HepG2 (cell line): ENCODE measurements around the gene BCAS3. TPM values are rescaled to one million over a fixed set of nuclear protein-coding genes. Genes with fewer than 3 reads are reported as not detected.

Experiments
- ATAC-seq: fragments of 200-7000 bp; cut with Tn5 transposase; 3 replicates; pipeline ENCODE4 v1.9.1; 2020; ENCODE audit warnings: mild to moderate bottlenecking, moderate library complexity
- BruUV-seq: library from RNA; stranded (reverse); fragments of 400-500 nt; replicated peaks from 2 replicates; lab custom pipeline; 2021; lab: Mats Ljungman, UMichigan
- CTCF ChIA-PET: fragments of 300-600 bp; formaldehyde crosslinking; extraction: SDS; loops from one replicate; lab custom pipeline; 2021; ENCODE audit warnings: low total read pairs, inconsistent platforms, low intra/inter-chr PET ratio; lab: Yijun Ruan, JAX
- POLR2A ChIA-PET: fragments of 350-600 bp; sonication (Branson Sonifier 250); formaldehyde crosslinking; loops from one replicate; lab custom pipeline; 2020; ENCODE audit warnings: antibody characterized with exemption, inconsistent platforms; lab: Yijun Ruan, JAX
- DNase-seq: peaks from one replicate; pipeline ENCODE4 v3.0.0-alpha.2; 2015; ENCODE audit warnings: low spot score
- FAIRE-seq: peaks from 3 replicates; lab custom pipeline; 2011; peaks lifted over from hg19 to GRCh38; lab: Jason Lieb, UNC
- H2AFZ ChIP-seq: one replicate; pipeline ENCODE4 v1.6.1; 2011; ENCODE audit warnings: low read length, inconsistent platforms
- H3K27ac ChIP-seq: fragments of 300-600 bp; 3 replicates; pipeline ENCODE4 v1.8.0; 2011; ENCODE audit warnings: mixed run types, mild to moderate bottlenecking, mixed read lengths, low read length, inconsistent platforms; ENCODE audit not compliant: insufficient read depth; ENCODE audit errors: extremely low read length
- H3K27me3 ChIP-seq, 2 experiments: fragments of 200-600 bp in 1 of 2; 2 replicates in 1 of 2; 3 replicates in 1 of 2; pipeline versions ENCODE4 v1.6.0 to v1.8.0; 2011; ENCODE audit warnings: low read length in 2 of 2, mild to moderate bottlenecking in 2 of 2, moderate library complexity in 2 of 2, inconsistent platforms in 1 of 2; ENCODE audit not compliant: insufficient read depth in 2 of 2, control insufficient read depth in 1 of 2
- H3K36me3 ChIP-seq, 2 experiments: fragments of 200-600 bp in 1 of 2; replicated peaks in 1 of 2; 2 replicates in 1 of 2; 3 replicates in 1 of 2; pipeline versions ENCODE4 v1.5.1 to v1.8.0; 2011; ENCODE audit warnings: low read length in 2 of 2, inconsistent platforms in 1 of 2; ENCODE audit not compliant: insufficient read depth in 2 of 2, control insufficient read depth in 1 of 2
- H3K4me1 ChIP-seq: 2 replicates; pipeline ENCODE4 v1.5.1; 2012; ENCODE audit warnings: low read length, inconsistent platforms; ENCODE audit not compliant: insufficient read depth
- H3K4me2 ChIP-seq: 2 replicates; pipeline ENCODE4 v1.6.0; 2011; ENCODE audit warnings: low read depth, low read length, inconsistent platforms
- H3K4me3 ChIP-seq, 3 experiments: fragments of 200-600 bp in 1 of 3; sonication (generic), shearing (Covaris generic) in 1 of 3; replicated peaks in 1 of 3; 2 replicates each; pipeline ENCODE4 v1.5.1; 2011 to 2016; ENCODE audit warnings: low read length in 3 of 3, inconsistent platforms in 2 of 3, low read depth in 2 of 3, mild to moderate bottlenecking in 2 of 3, control low read depth in 1 of 3, mixed read lengths in 1 of 3; ENCODE audit not compliant: insufficient read depth in 1 of 3
- H3K79me2 ChIP-seq: one replicate; pipeline ENCODE4 v1.6.1; 2011; ENCODE audit warnings: low read length, inconsistent platforms; ENCODE audit not compliant: insufficient read depth
- H3K9ac ChIP-seq: 2 replicates; pipeline ENCODE4 v1.6.0; 2011; ENCODE audit warnings: mild to moderate bottlenecking, low read depth, low read length, inconsistent platforms; ENCODE audit not compliant: insufficient read depth
- H3K9me3 ChIP-seq: 2 replicates; pipeline ENCODE4 v1.5.1; 2012; ENCODE audit warnings: mild to moderate bottlenecking, low read length
- H4K20me1 ChIP-seq: 2 replicates; pipeline ENCODE4 v1.6.0; 2011; ENCODE audit warnings: inconsistent platforms, mild to moderate bottlenecking, low read length, moderate library complexity; ENCODE audit not compliant: insufficient read depth
- DNMT1 ChIP-seq: sonication (generic); formaldehyde crosslinking; IDR thresholded peaks from 2 replicates; pipeline ENCODE4 v1.5.1; 2020; ENCODE audit warnings: mild to moderate bottlenecking, missing genetic modification reagents
- FOXO1 ChIP-seq: sonication (generic); formaldehyde crosslinking; IDR thresholded peaks from 2 replicates; pipeline ENCODE4 v1.4.0; 2020; ENCODE audit warnings: missing genetic modification reagents
- HDAC2 ChIP-seq: sonication (generic); formaldehyde crosslinking; IDR thresholded peaks from 2 replicates; pipeline ENCODE4 v1.4.0; 2020; ENCODE audit warnings: missing genetic modification reagents
- MAF1 ChIP-seq: sonication (generic); formaldehyde crosslinking; IDR thresholded peaks from 2 replicates; pipeline ENCODE4 v1.5.0; 2020; ENCODE audit warnings: missing genetic modification reagents, borderline replicate concordance
- MBNL3 ChIP-seq: fragments of 250-450 bp; sonication (Bioruptor Pico); conservative IDR thresholded peaks from 2 replicates; pipeline ENCODE4 v1.8.0; 2022; ENCODE audit warnings: mild to moderate bottlenecking, inconsistent platforms
- ZBTB7A ChIP-seq: sonication (generic); formaldehyde crosslinking; IDR thresholded peaks from 2 replicates; pipeline ENCODE4 v1.8.0; 2022; ENCODE audit warnings: mild to moderate bottlenecking, missing genetic modification reagents
- ZNF12 ChIP-seq: sonication (generic); formaldehyde crosslinking; IDR thresholded peaks from 2 replicates; pipeline ENCODE4 v1.5.0; 2020; ENCODE audit warnings: missing genetic modification reagents
- ZNF331 ChIP-seq: sonication (generic); formaldehyde crosslinking; IDR thresholded peaks from 2 replicates; pipeline ENCODE4 v1.4.0; 2020; ENCODE audit warnings: missing genetic modification reagents
- ZNF431 ChIP-seq: sonication (generic); formaldehyde crosslinking; IDR thresholded peaks from 2 replicates; pipeline ENCODE4 v1.9.0; 2022; ENCODE audit warnings: missing genetic modification reagents, low read depth, mild to moderate bottlenecking, borderline replicate concordance
- ZNF460 ChIP-seq: sonication (generic); formaldehyde crosslinking; IDR thresholded peaks from 2 replicates; pipeline ENCODE4 v1.5.1; 2020; ENCODE audit warnings: missing genetic modification reagents, mild to moderate bottlenecking, borderline replicate concordance
- ZNF564 ChIP-seq: sonication (generic); formaldehyde crosslinking; IDR thresholded peaks from 2 replicates; pipeline ENCODE4 v1.8.1; 2023; ENCODE audit warnings: mild to moderate bottlenecking, missing genetic modification reagents
- ZNF790 ChIP-seq: sonication (generic); formaldehyde crosslinking; IDR thresholded peaks from 2 replicates; pipeline ENCODE4 v1.8.0; 2022; ENCODE audit warnings: missing genetic modification reagents, mild to moderate bottlenecking, borderline replicate concordance
- WGBS: methylation state at CpG from one replicate; pipeline ENCODE4 v1.1.6; 2017; ENCODE audit warnings: low lambda C conversion rate; 5-methylcytosine and 5-hydroxymethylcytosine counted together
- in situ Hi-C: cut with HindIII; loops from 2 replicates; pipeline ENCODE4 v1.10.0; 2017; ENCODE audit warnings: low pct_unique_long_range_greater_than_20kb; ENCODE audit not compliant: extremely low pct_ligation_motif_present
- intact Hi-C: fragments of 100-400 bp; cut with micrococcal nuclease; formaldehyde crosslinking; loops from one replicate; pipeline ENCODE4 v1.10.0; 2022; ENCODE audit not compliant: unreplicated experiment
- polyA plus RNA-seq, 8 experiments: library from polyadenylated mRNA; depleted of rRNA in 3 of 8; stranded (reverse) in 7 of 8; unstranded in 1 of 8; fragments of >200 nt; fragmentation: Illumina TruSeq in 4 of 8; extraction: Trizol in 4 of 8; gene quantifications; 2 replicates each; pipeline versions ENCODE4 v1.2.1 to v1.2.3, GENCODE V29; 2011 to 2016; ENCODE audit warnings: low read depth in 4 of 8, missing spikeins in 1 of 8, mixed read lengths in 1 of 8; ENCODE audit not compliant: insufficient read depth in 1 of 8
- total RNA-seq, 5 experiments: library from RNA; depleted of rRNA; stranded (reverse); fragments of >200 nt; fragmentation: Illumina TruSeq; extraction: Trizol; gene quantifications; 2 replicates each; pipeline ENCODE4 v1.2.3, GENCODE V29; 2016; ENCODE audit warnings: low read depth in 1 of 5
- TF ChIP-seq, protein P1 (sequence below), 2 experiments: sonication (generic) in 1 of 2; formaldehyde crosslinking in 1 of 2; IDR thresholded peaks; 2 replicates each; pipeline versions ENCODE4 v1.6.1 to v1.9.0; 2014 to 2022; ENCODE audit warnings: antibody characterized with exemption in 1 of 2, borderline replicate concordance in 1 of 2, inconsistent platforms in 1 of 2, low read depth in 1 of 2, missing genetic modification reagents in 1 of 2
- TF ChIP-seq, protein P2 (sequence below): sonication (generic); formaldehyde crosslinking; IDR thresholded peaks from 2 replicates; pipeline ENCODE4 v1.4.0; 2020; ENCODE audit warnings: mild to moderate bottlenecking, missing genetic modification reagents

BCAS3 gene
- total and polyA plus RNA-seq, 2 of the 13 experiments (the other 11 are each of a cell fraction or from before 2014, with no cell fraction given) = 10.7 to 11.2 TPM

DNA sequence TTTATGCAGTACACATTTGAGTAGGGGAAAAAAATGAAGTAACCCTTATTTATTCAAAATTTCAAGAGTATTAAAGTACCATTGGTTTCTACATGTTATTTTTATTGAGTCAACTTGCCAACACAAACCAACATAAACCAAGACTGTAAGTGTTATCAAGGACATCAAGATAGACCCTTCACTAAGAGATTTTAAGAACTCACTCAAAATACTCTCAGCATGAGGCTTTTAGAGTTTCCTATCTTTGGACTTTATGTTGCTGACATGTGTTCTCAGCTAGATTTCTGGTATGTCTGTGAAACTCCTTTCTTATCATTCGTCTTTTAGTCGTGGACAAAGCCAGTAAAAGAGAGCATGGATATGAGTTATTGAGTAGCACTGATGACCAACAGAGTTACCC, 509.4 kb downstream of the BCAS3 start (continued):
- no peak for TF ChIP-seq ZNF790
- no peak for TF ChIP-seq ZNF431 (CRISPR knock-in tag)
- TF ChIP-seq MBNL3 (CRISPR knock-in tag) = no peak
- no peak for TF ChIP-seq MAF1 (CRISPR knock-in tag)
- TF ChIP-seq ZNF12 (CRISPR knock-in tag) = no peak
- no peak for TF ChIP-seq ZNF564 (CRISPR knock-in tag)
- TF ChIP-seq DNMT1 (CRISPR knock-in tag) = no peak
- TF ChIP-seq, all 625 proteins: peak for 0

DNA sequence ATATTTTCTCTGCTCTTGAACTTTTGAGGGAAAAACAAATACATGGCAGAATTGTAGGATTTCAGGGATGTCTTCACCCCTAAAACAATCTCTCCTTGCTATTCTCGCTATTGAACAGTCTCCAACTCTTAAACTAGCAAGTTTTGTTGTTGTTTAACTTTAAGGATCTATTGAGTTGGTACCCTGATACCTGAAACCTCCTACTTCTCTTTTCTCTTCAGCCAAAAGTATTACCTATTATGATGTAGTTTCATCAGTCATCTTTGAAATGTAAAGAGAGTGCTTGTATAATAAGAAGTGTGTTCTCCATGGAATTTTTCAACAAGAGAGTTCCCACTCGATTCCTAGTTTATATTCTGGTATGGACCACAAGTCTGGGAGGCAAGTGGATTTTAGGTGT, 510.4 kb downstream of the BCAS3 start:
- H3K27me3 ChIP-seq = no peaks in the 10 kb centered on the region
- H3K4me2 ChIP-seq = no peak overlapping the region
- no peak overlapping the region for H3K27ac ChIP-seq
- no TSS peak for BruUV-seq
- WGBS = 30% methylated on average over 2 of the region's 2 CpGs
- ChIA-PET CTCF (no interaction called here), POLR2A (no interaction called here)
- no peak overlapping the region for H3K4me3 ChIP-seq
- no peak for ATAC-seq
- no peaks in the 10 kb centered on the region for H3K4me1 ChIP-seq
- no peak overlapping the region for H3K9ac ChIP-seq
- H3K9me3 ChIP-seq = no peaks in the 10 kb centered on the region
- H2AFZ ChIP-seq = no peak overlapping the region
- in situ Hi-C loops = no loop called here
- intact Hi-C loops = no loop called here
- H3K36me3 ChIP-seq = no peaks in the 10 kb centered on the region
- no peaks in the 10 kb centered on the region for H4K20me1 ChIP-seq
- no peaks in the 10 kb centered on the region for H3K79me2 ChIP-seq
- no peak for FAIRE-seq
- DNase-seq = no peak
- TF ChIP-seq HDAC2 (CRISPR knock-in tag) (no peak), ZNF460 (no peak), ZNF331 (CRISPR knock-in tag) (no peak), ZBTB7A (CRISPR knock-in tag) (no peak), FOXO1 (no peak)
- TF ChIP-seq, protein P1, sequence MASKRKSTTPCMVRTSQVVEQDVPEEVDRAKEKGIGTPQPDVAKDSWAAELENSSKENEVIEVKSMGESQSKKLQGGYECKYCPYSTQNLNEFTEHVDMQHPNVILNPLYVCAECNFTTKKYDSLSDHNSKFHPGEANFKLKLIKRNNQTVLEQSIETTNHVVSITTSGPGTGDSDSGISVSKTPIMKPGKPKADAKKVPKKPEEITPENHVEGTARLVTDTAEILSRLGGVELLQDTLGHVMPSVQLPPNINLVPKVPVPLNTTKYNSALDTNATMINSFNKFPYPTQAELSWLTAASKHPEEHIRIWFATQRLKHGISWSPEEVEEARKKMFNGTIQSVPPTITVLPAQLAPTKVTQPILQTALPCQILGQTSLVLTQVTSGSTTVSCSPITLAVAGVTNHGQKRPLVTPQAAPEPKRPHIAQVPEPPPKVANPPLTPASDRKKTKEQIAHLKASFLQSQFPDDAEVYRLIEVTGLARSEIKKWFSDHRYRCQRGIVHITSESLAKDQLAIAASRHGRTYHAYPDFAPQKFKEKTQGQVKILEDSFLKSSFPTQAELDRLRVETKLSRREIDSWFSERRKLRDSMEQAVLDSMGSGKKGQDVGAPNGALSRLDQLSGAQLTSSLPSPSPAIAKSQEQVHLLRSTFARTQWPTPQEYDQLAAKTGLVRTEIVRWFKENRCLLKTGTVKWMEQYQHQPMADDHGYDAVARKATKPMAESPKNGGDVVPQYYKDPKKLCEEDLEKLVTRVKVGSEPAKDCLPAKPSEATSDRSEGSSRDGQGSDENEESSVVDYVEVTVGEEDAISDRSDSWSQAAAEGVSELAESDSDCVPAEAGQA (IDR thresholded peaks at IDR 0.05; ENCODE audit: low read depth) = no peak
- TF ChIP-seq, protein P1 (CRISPR knock-in tag; IDR thresholded peaks at IDR 0.05; ENCODE audit: borderline replicate concordance) = no peak
- TF ChIP-seq, protein P2, sequence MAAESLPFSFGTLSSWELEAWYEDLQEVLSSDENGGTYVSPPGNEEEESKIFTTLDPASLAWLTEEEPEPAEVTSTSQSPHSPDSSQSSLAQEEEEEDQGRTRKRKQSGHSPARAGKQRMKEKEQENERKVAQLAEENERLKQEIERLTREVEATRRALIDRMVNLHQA = no peak
